GM12873 (cell line): ENCODE measurements around the gene APEX2.

Experiments used
- CTCF ChIP-seq: IDR thresholded peaks from 2 replicates; pipeline ENCODE4 v1.5.1; 2012; ENCODE audit warnings: low read depth, mild to moderate bottlenecking, moderate library complexity, low read length, control low read depth; ENCODE audit not compliant: insufficient read depth; ENCODE audit errors: missing control alignments

APEX2 gene

GRCh38 chrX:54999717-55000598 lies at the start of gene APEX2:
Gene APEX2, plus strand, starts transcription at chrX:55000363. Its CDS starts 60 bp downstream, at chrX:55000423.
- no peak for TF ChIP-seq CTCF

GRCh38 chrX:54950730-54951375 lies 49.3 kb upstream of the APEX2 start:
- TF ChIP-seq CTCF = no peak

- no peak for TF ChIP-seq CTCF
Measured at GRCh38 chrX:54961750-54962149, 38.4 kb upstream of the APEX2 start.

GRCh38 chrX:54964766-54965497 lies 35.2 kb upstream of the APEX2 start:
- no peak for TF ChIP-seq CTCF

GRCh38 chrX:54977387-54977786 lies 22.8 kb upstream of the APEX2 start:
- TF ChIP-seq CTCF = no peak

- no peak for TF ChIP-seq CTCF
Measured at GRCh38 chrX:54978448-54978847, 21.7 kb upstream of the APEX2 start.

GRCh38 chrX:54979432-54979831 lies 20.7 kb upstream of the APEX2 start:
- TF ChIP-seq CTCF = no peak
